ENCODE data around the gene KIF14. TPM values are rescaled to one million over a fixed set of nuclear protein-coding genes. Genes with fewer than 3 reads are reported as not detected.

KIF14 gene
- total RNA-seq, 5 donors from 2014 or later (not counting 1 experiment from before 2014, with no cell fraction given): 0.03 to 0.33 (median 0.19) TPM

DNA sequence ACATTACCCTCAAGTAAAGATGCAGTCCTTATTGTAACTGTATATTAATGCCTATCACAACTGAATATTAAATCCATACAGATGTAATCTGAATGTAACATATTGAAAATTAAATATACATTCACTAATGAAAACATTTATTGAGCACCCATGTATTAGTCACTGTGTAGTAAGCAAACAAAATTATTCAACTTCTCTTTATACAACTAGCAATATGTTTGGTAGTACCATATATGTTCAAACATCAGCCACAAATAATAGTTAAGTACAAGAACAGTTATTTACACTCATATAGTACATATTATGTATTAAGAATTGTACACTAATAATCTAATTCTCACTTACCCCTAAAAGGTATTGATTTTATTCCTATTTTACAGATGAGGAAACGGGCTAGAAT lies 17.9 kb downstream of the KIF14 start:
- Histone ChIP-seq H3K4me1 (ENCODE audit: control insufficient read depth in 1 of 2, extremely low read depth in 1 of 2, insufficient read depth in 2 of 2, low read length in 2 of 2) (no peaks in the 10 kb centered on the region), H3K27me3 (replicated peaks in 1 of 2; ENCODE audit: control insufficient read depth in 2 of 2, extremely low read depth in 1 of 2, insufficient read depth in 2 of 2, low read length in 1 of 2) (no peaks in the 10 kb centered on the region), H3K36me3 (ENCODE audit: control insufficient read depth in 2 of 2, extremely low read depth in 1 of 2, insufficient read depth in 1 of 2, low read length in 1 of 2) (no peaks in the 10 kb centered on the region), H3K4me3 (ENCODE audit: control insufficient read depth in 1 of 2, extremely low read depth in 1 of 2, low read length in 1 of 2) (no peak overlapping the region), H3K9me3 (no peaks in the 10 kb centered on the region), H3K27ac (ENCODE audit: low read length) (no peak overlapping the region)
- H3K9me3 Mint-ChIP-seq: no peaks in the 10 kb centered on the region
- no peaks in the 10 kb centered on the region for H3K36me3 Mint-ChIP-seq
- CTCF ChIA-PET: interaction anchor here (0.6 kb wide), 2 partner anchors 12 to 509 kb away, joined by 3 read pairs; no protein-coding TSS in a partner anchor
- H3K27ac Mint-ChIP-seq: no peak overlapping the region
- H3K4me1 Mint-ChIP-seq: no peaks in the 10 kb centered on the region
- no peak for DNase-seq
- ATAC-seq (replicated peaks in 1 of 4): no peak
- 100% methylated on average over 1 of the region's 1 CpG for WGBS (ENCODE audit: insufficient coverage)
- no peak overlapping the region for H3K4me3 Mint-ChIP-seq
- H3K27me3 Mint-ChIP-seq: no peaks in the 10 kb centered on the region
- POLR2A ChIA-PET: no interaction called here

DNA sequence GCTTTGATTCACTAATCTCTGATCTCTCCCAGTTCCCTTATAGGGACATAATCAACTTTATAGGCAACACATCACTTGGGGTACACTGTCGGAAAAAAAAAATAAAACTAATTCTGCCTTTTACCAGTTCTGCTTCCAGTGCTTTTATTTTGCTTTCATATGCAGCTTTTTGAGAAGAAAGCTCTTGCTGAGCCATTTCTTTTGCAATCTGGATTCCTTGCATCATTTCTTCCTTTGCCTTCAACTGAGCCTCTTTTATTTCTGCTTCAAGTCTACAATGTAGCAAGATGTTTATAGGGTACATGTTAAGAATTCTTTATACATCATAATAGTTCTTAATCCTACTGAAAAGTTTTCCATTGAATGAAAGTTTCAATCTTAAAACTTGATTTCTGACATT lies 30.6 kb downstream of the KIF14 start:
- Histone ChIP-seq H3K9me3 (no peaks in the 10 kb centered on the region), H3K4me3 (ENCODE audit: control insufficient read depth in 1 of 2, extremely low read depth in 1 of 2, low read length in 1 of 2) (no peak overlapping the region), H3K27ac (ENCODE audit: low read length) (no peak overlapping the region), H3K36me3 (ENCODE audit: control insufficient read depth in 2 of 2, extremely low read depth in 1 of 2, insufficient read depth in 1 of 2, low read length in 1 of 2) (no peaks in the 10 kb centered on the region), H3K4me1 (ENCODE audit: control insufficient read depth in 1 of 2, extremely low read depth in 1 of 2, insufficient read depth in 2 of 2, low read length in 2 of 2) (no peaks in the 10 kb centered on the region), H3K27me3 (replicated peaks in 1 of 2; ENCODE audit: control insufficient read depth in 2 of 2, extremely low read depth in 1 of 2, insufficient read depth in 2 of 2, low read length in 1 of 2) (no peaks in the 10 kb centered on the region)
- H3K4me3 Mint-ChIP-seq: no peak overlapping the region
- H3K4me1 Mint-ChIP-seq: no peaks in the 10 kb centered on the region
- no peaks in the 10 kb centered on the region for H3K9me3 Mint-ChIP-seq
- no CpG with 5 or more reads among the region's 1 CpG for WGBS (ENCODE audit: insufficient coverage)
- no peak overlapping the region for H3K27ac Mint-ChIP-seq
- ChIA-PET CTCF (interaction anchor here (0.6 to 0.7 kb wide), 2 partner anchors 358 to 1751 kb away, joined by 4 to 8 read pairs; no protein-coding TSS in a partner anchor), POLR2A (no interaction called here)
- ATAC-seq (replicated peaks in 1 of 4): no peak
- H3K27me3 Mint-ChIP-seq: no peaks in the 10 kb centered on the region
- DNase-seq: no peak
- H3K36me3 Mint-ChIP-seq: no peaks in the 10 kb centered on the region

- no peaks in the 10 kb centered on the region for H3K4me1 ChIP-seq (ENCODE audit: control insufficient read depth in 1 of 2, extremely low read depth in 1 of 2, insufficient read depth in 2 of 2, low read length in 2 of 2)
- H3K27me3 ChIP-seq (replicated peaks in 1 of 2; ENCODE audit: control insufficient read depth in 2 of 2, extremely low read depth in 1 of 2, insufficient read depth in 2 of 2, low read length in 1 of 2): no peaks in the 10 kb centered on the region
- no peaks in the 10 kb centered on the region for H3K4me1 Mint-ChIP-seq
- H3K27ac ChIP-seq (ENCODE audit: low read length): no peak overlapping the region
- no peaks in the 10 kb centered on the region for H3K9me3 ChIP-seq
- CTCF ChIA-PET: no interaction called here
- H3K9me3 Mint-ChIP-seq: peaks cover 0 to 4% (median 0%) of the 10 kb centered on the region in 3 donors
- H3K36me3 ChIP-seq (ENCODE audit: control insufficient read depth in 2 of 2, extremely low read depth in 1 of 2, insufficient read depth in 1 of 2, low read length in 1 of 2): no peaks in the 10 kb centered on the region
- POLR2A ChIA-PET: no interaction called here
- DNase-seq: peak in 1 of 35 experiments; percentile 3
- no peak for ATAC-seq (replicated peaks in 1 of 4)
- peaks cover 3% of the 10 kb centered on the region for H3K36me3 Mint-ChIP-seq
- no peak overlapping the region for H3K27ac Mint-ChIP-seq
- H3K4me3 ChIP-seq (ENCODE audit: control insufficient read depth in 1 of 2, extremely low read depth in 1 of 2, low read length in 1 of 2): no peak overlapping the region
- H3K27me3 Mint-ChIP-seq: no peaks in the 10 kb centered on the region
- H3K4me3 Mint-ChIP-seq: no peak overlapping the region
These were observed 31.9 kb downstream of the KIF14 start for GRCh38 chr1:200588698-200589097.

DNA sequence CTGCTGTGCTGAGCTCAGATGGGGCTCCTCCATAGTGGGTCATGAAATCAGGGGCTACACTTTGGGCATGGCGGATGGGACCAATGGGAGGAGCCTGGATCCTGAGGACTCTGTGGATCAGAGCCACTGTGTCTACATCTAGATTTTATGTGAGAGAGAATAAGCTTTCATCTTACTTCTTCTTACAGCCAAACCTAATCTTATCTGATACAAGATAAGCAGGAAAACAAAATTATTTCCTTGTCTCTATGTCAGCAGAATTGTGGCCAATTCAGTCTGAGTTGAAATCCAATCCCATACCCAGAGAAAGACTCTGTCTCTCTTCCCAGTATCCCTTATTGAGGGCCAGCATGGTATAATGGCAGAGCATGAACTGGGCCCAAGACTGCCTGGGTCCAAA lies 56.2 kb downstream of the KIF14 start:
- H3K9me3 Mint-ChIP-seq: no peaks in the 10 kb centered on the region
- no peak overlapping the region for H3K27ac Mint-ChIP-seq
- DNase-seq (no peak), ATAC-seq (replicated peaks in 1 of 4) (no peak)
- WGBS (ENCODE audit: insufficient coverage): no CpG with 5 or more reads among the region's 1 CpG
- Histone ChIP-seq H3K4me3 (ENCODE audit: control insufficient read depth in 1 of 2, extremely low read depth in 1 of 2, low read length in 1 of 2) (no peak overlapping the region), H3K9me3 (no peaks in the 10 kb centered on the region), H3K27me3 (replicated peaks in 1 of 2; ENCODE audit: control insufficient read depth in 2 of 2, extremely low read depth in 1 of 2, insufficient read depth in 2 of 2, low read length in 1 of 2) (no peaks in the 10 kb centered on the region), H3K4me1 (ENCODE audit: control insufficient read depth in 1 of 2, extremely low read depth in 1 of 2, insufficient read depth in 2 of 2, low read length in 2 of 2) (peaks cover 0 to 2% of the 10 kb centered on the region in 2 experiments), H3K27ac (ENCODE audit: low read length) (no peak overlapping the region), H3K36me3 (ENCODE audit: control insufficient read depth in 2 of 2, extremely low read depth in 1 of 2, insufficient read depth in 1 of 2, low read length in 1 of 2) (no peaks in the 10 kb centered on the region)
- H3K4me3 Mint-ChIP-seq: no peak overlapping the region
- H3K27me3 Mint-ChIP-seq: no peaks in the 10 kb centered on the region
- CTCF ChIA-PET: interaction anchor here in 1 of 2 donors (1.0 kb wide), 1 partner anchor 58 kb away, joined by 3 read pairs; no protein-coding TSS in a partner anchor
- H3K4me1 Mint-ChIP-seq: peaks cover 0 to 12% (median 2%) of the 10 kb centered on the region in 3 donors
- POLR2A ChIA-PET: interaction anchor here in 1 of 2 donors (0.7 kb wide), 1 partner anchor 1057 kb away, joined by 5 read pairs; no protein-coding TSS in a partner anchor
- H3K36me3 Mint-ChIP-seq: no peaks in the 10 kb centered on the region

DNA sequence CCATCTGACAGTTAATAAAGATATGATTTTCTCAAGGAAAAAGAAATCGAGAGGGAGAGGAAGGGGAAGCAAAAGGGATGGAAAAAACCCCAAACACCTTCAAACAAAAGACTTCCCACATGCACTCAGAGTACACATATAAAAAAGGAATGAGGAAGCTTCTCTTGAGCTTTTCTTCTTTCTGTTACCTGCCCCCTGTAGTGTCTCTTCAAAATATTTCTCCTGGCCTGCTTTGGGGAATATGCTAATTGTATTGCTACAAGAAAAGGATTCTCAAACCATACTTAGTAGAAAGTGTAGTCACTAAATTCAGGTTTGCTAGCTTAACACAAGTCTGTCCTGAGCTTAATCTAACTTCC lies 58.7 kb downstream of the KIF14 start:
- no peaks in the 10 kb centered on the region for H3K9me3 Mint-ChIP-seq
- DNase-seq (no peak), ATAC-seq (replicated peaks in 1 of 4) (no peak)
- WGBS (ENCODE audit: insufficient coverage): no CpG with 5 or more reads among the region's 1 CpG
- ChIA-PET CTCF (no interaction called here), POLR2A (no interaction called here)
- no peak overlapping the region for H3K4me3 Mint-ChIP-seq
- Histone ChIP-seq H3K4me3 (ENCODE audit: control insufficient read depth in 1 of 2, extremely low read depth in 1 of 2, low read length in 1 of 2) (no peak overlapping the region), H3K36me3 (ENCODE audit: control insufficient read depth in 2 of 2, extremely low read depth in 1 of 2, insufficient read depth in 1 of 2, low read length in 1 of 2) (no peaks in the 10 kb centered on the region), H3K27ac (ENCODE audit: low read length) (no peak overlapping the region), H3K27me3 (replicated peaks in 1 of 2; ENCODE audit: control insufficient read depth in 2 of 2, extremely low read depth in 1 of 2, insufficient read depth in 2 of 2, low read length in 1 of 2) (no peaks in the 10 kb centered on the region), H3K9me3 (no peaks in the 10 kb centered on the region), H3K4me1 (ENCODE audit: control insufficient read depth in 1 of 2, extremely low read depth in 1 of 2, insufficient read depth in 2 of 2, low read length in 2 of 2) (peaks cover 0 to 2% of the 10 kb centered on the region in 2 experiments)
- no peak overlapping the region for H3K27ac Mint-ChIP-seq
- H3K36me3 Mint-ChIP-seq: no peaks in the 10 kb centered on the region
- H3K4me1 Mint-ChIP-seq: peaks cover 0 to 12% (median 2%) of the 10 kb centered on the region in 3 donors
- no peaks in the 10 kb centered on the region for H3K27me3 Mint-ChIP-seq

GRCh38 chr1:200558866-200559459 lies 61.6 kb downstream of the KIF14 start:
- DNase-seq (peak in 4 of 35 experiments; percentile 2 to 56 (median 8)), ATAC-seq (replicated peaks in 1 of 4) (no peak)
- Mint-ChIP-seq H3K27me3 (no peaks in the 10 kb centered on the region), H3K27ac (no peak overlapping the region), H3K9me3 (no peaks in the 10 kb centered on the region), H3K36me3 (no peaks in the 10 kb centered on the region), H3K4me1 (peaks cover 0 to 12% (median 2%) of the 10 kb centered on the region in 3 donors), H3K4me3 (no peak overlapping the region)
- Histone ChIP-seq H3K9me3 (no peaks in the 10 kb centered on the region), H3K4me3 (ENCODE audit: control insufficient read depth in 1 of 2, extremely low read depth in 1 of 2, low read length in 1 of 2) (no peak overlapping the region), H3K4me1 (ENCODE audit: control insufficient read depth in 1 of 2, extremely low read depth in 1 of 2, insufficient read depth in 2 of 2, low read length in 2 of 2) (peaks cover 0 to 2% of the 10 kb centered on the region in 2 experiments), H3K27ac (ENCODE audit: low read length) (no peak overlapping the region), H3K27me3 (replicated peaks in 1 of 2; ENCODE audit: control insufficient read depth in 2 of 2, extremely low read depth in 1 of 2, insufficient read depth in 2 of 2, low read length in 1 of 2) (no peaks in the 10 kb centered on the region), H3K36me3 (ENCODE audit: control insufficient read depth in 2 of 2, extremely low read depth in 1 of 2, insufficient read depth in 1 of 2, low read length in 1 of 2) (no peaks in the 10 kb centered on the region)
- ChIA-PET POLR2A (no interaction called here), CTCF (interaction anchor here (0.5 to 1.5 kb wide), 14 partner anchors 49 to 1272 kb away, joined by 3 to 6 read pairs (median 4); no protein-coding TSS in a partner anchor)
- no CpG with 5 or more reads among the region's 2 CpGs for WGBS (ENCODE audit: insufficient coverage)
